HepG2 (cell line): ENCODE measurements around the gene ZC3H18. TPM values are rescaled to one million over a fixed set of nuclear protein-coding genes. Genes with fewer than 3 reads are reported as not detected.

Source experiments
- FLYWCH1 ChIP-seq: sonication (generic); formaldehyde crosslinking; IDR thresholded peaks from 2 replicates; pipeline ENCODE4 v1.8.1; 2023; ENCODE audit warnings: mild to moderate bottlenecking, missing genetic modification reagents
- FOXA3 ChIP-seq: IDR thresholded peaks from 2 replicates; pipeline ENCODE4 v1.6.1; 2016; ENCODE audit warnings: missing genetic modification reagents, missing compliant biosample characterization
- FOXO1 ChIP-seq: sonication (generic); formaldehyde crosslinking; IDR thresholded peaks from 2 replicates; pipeline ENCODE4 v1.4.0; 2020; ENCODE audit warnings: missing genetic modification reagents
- HHEX ChIP-seq: IDR thresholded peaks from 2 replicates; pipeline ENCODE4 v1.6.1; 2016; ENCODE audit warnings: control low read depth
- KAT8 ChIP-seq: IDR thresholded peaks from 2 replicates; pipeline ENCODE4 v1.6.1; 2016; ENCODE audit warnings: missing genetic modification reagents, missing compliant biosample characterization
- KLF15 ChIP-seq: sonication (generic); formaldehyde crosslinking; IDR thresholded peaks from 2 replicates; pipeline ENCODE4 v1.8.1; 2023; ENCODE audit warnings: borderline replicate concordance, mild to moderate bottlenecking, inconsistent platforms, missing genetic modification reagents, mixed read lengths
- MLLT10 ChIP-seq: sonication (generic); formaldehyde crosslinking; IDR thresholded peaks from 2 replicates; pipeline ENCODE4 v1.4.0; 2020; ENCODE audit warnings: missing genetic modification reagents
- MXD4 ChIP-seq: IDR thresholded peaks from 2 replicates; pipeline ENCODE4 v1.6.1; 2016; ENCODE audit warnings: mild to moderate bottlenecking, missing biosample characterization, missing genetic modification reagents
- NFATC3 ChIP-seq: sonication (generic); formaldehyde crosslinking; IDR thresholded peaks from 2 replicates; pipeline ENCODE4 v1.5.1; 2020; ENCODE audit warnings: mild to moderate bottlenecking, missing genetic modification reagents
- PAWR ChIP-seq: sonication (generic); formaldehyde crosslinking; IDR thresholded peaks from 2 replicates; pipeline ENCODE4 v1.4.0; 2020; ENCODE audit warnings: missing genetic modification reagents, mild to moderate bottlenecking, borderline replicate concordance
- SMYD3 ChIP-seq: sonication (generic); formaldehyde crosslinking; IDR thresholded peaks from 2 replicates; pipeline ENCODE4 v1.8.1; 2023; ENCODE audit warnings: mild to moderate bottlenecking, missing genetic modification reagents
- ZKSCAN8 ChIP-seq: IDR thresholded peaks from 2 replicates; pipeline ENCODE4 v1.6.1; 2016; ENCODE audit warnings: borderline replicate concordance, missing genetic modification reagents, missing compliant biosample characterization
- ZMAT3 ChIP-seq: sonication (generic); formaldehyde crosslinking; conservative IDR thresholded peaks from 2 replicates; pipeline ENCODE4 v1.7.0; 2021; ENCODE audit warnings: missing genetic modification reagents
- ZNF264 ChIP-seq: sonication (generic); formaldehyde crosslinking; IDR thresholded peaks from 2 replicates; pipeline ENCODE4 v1.4.0; 2020; ENCODE audit warnings: missing genetic modification reagents
- ZNF329 ChIP-seq: sonication (generic); formaldehyde crosslinking; IDR thresholded peaks from 2 replicates; pipeline ENCODE4 v1.9.0; 2021; ENCODE audit warnings: low read depth, mild to moderate bottlenecking, missing genetic modification reagents
- ZNF335 ChIP-seq: sonication (generic); formaldehyde crosslinking; IDR thresholded peaks from 2 replicates; pipeline ENCODE4 v1.4.0; 2020; ENCODE audit warnings: missing genetic modification reagents
- ZNF672 ChIP-seq: sonication (generic); formaldehyde crosslinking; IDR thresholded peaks from 2 replicates; pipeline ENCODE4 v1.8.1; 2022; ENCODE audit warnings: missing genetic modification reagents
- ZNF720 ChIP-seq: sonication (generic); formaldehyde crosslinking; IDR thresholded peaks from 2 replicates; pipeline ENCODE4 v1.4.0; 2020; ENCODE audit warnings: missing genetic modification reagents
- polyA plus RNA-seq, 8 experiments: library from polyadenylated mRNA; depleted of rRNA in 3 of 8; stranded (reverse) in 7 of 8; unstranded in 1 of 8; fragments of >200 nt; fragmentation: Illumina TruSeq in 4 of 8; extraction: Trizol in 4 of 8; gene quantifications; 2 replicates each; pipeline versions ENCODE4 v1.2.1 to v1.2.3, GENCODE V29; 2011 to 2016; ENCODE audit warnings: low read depth in 4 of 8, missing spikeins in 1 of 8, mixed read lengths in 1 of 8; ENCODE audit not compliant: insufficient read depth in 1 of 8
- total RNA-seq, 5 experiments: library from RNA; depleted of rRNA; stranded (reverse); fragments of >200 nt; fragmentation: Illumina TruSeq; extraction: Trizol; gene quantifications; 2 replicates each; pipeline ENCODE4 v1.2.3, GENCODE V29; 2016; ENCODE audit warnings: low read depth in 1 of 5
- TF ChIP-seq, protein P1 (sequence below), 2 experiments: fragments of 450-650 bp in 1 of 2; sonication (generic) in 1 of 2; formaldehyde crosslinking; IDR thresholded peaks; 2 replicates each; pipeline versions ENCODE4 v1.5.0 to v1.8.0; 2020 to 2022; ENCODE audit warnings: mild to moderate bottlenecking in 1 of 2, missing genetic modification reagents in 1 of 2
- TF ChIP-seq, protein P2 (sequence below), 2 experiments: IDR thresholded peaks; 2 replicates each; pipeline ENCODE4 v1.6.1; 2011 to 2012; ENCODE audit warnings: low read length in 2 of 2, borderline replicate concordance in 1 of 2, low read depth in 1 of 2, mild to moderate bottlenecking in 1 of 2, moderate library complexity in 1 of 2
- TF ChIP-seq, protein P3 (sequence below): sonication (generic); formaldehyde crosslinking; IDR thresholded peaks from 2 replicates; pipeline ENCODE4 v1.5.1; 2020; ENCODE audit warnings: mild to moderate bottlenecking, moderate library complexity, missing genetic modification reagents
- TF ChIP-seq, protein P4 (sequence below): sonication (generic); formaldehyde crosslinking; IDR thresholded peaks from 2 replicates; pipeline ENCODE4 v1.4.0; 2020; ENCODE audit warnings: missing genetic modification reagents

Gene ZC3H18
- total and polyA plus RNA-seq, 2 of the 13 experiments (the other 11 are each of a cell fraction or from before 2014, with no cell fraction given): 11.2 to 27.4 TPM

DNA sequence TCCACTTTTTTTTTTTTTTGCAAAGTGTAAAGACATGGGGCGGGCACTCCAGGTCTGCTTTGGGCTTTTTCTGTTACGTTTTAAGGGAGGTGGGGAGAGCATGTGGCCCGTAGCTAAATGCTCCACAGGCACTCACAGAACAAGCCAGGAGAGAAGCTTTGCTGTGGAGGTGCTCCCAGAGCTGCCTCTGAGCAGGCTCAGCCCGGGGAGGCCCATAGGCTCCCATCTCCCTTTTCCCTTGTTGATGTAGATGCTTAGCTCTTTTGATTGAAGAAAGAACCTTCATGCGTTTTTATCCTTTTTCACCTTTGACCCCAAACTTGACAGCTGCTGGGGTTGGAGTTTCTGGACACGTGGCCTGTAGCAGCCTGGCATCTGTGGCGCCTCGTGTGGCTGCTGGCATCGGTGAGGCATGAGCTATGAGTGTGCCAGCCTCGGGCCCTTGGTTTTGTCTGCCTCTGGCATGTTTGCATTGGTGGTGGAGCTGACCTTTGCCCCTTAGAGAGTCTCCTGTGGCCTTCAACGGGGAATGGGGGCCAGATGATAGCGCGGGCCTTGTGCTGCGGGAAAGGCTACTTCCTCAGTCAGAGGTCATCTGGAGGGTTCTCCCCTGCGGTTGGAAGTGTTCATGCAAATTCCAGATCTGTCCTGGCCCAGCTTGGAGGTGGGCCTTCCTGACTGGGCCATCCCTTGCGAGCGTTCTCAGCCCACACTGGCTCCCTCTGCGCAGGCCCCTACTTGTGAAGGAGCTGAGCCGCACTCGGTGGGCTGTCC lies 48.2 kb downstream of the ZC3H18 start (continued):
- TF ChIP-seq SMYD3 (CRISPR knock-in tag) (0 out of 2 replicates have a peak, but pooled peaks have one; percentile 52), ZNF335 (no peak; the same call in 1 of the 2 replicates), ZNF329 (CRISPR knock-in tag) (no peak), ZKSCAN8 (CRISPR knock-in tag) (0 out of 2 replicates have a peak, but pooled peaks have one; percentile 51), NFATC3 (no peak), FOXO1 (CRISPR knock-in tag) (peak; percentile 22; the same call in 1 of the 2 replicates), KLF15 (CRISPR knock-in tag) (no peak), ZNF720 (no peak), ZNF264 (CRISPR knock-in tag) (peak; percentile 75; the same call in 1 of the 2 replicates), FOXA3 (peak; percentile 77), HHEX (CRISPR knock-in tag) (peak; percentile 54; the same call in 1 of the 2 replicates), MLLT10 (no peak), ZNF672 (CRISPR knock-in tag) (no peak), PAWR (CRISPR knock-in tag) (no peak), ZMAT3 (CRISPR knock-in tag) (no peak), MXD4 (peak; percentile 91; the same call in 1 of the 2 replicates), KAT8 (CRISPR knock-in tag) (peak; percentile 37; the same call in 1 of the 2 replicates), FLYWCH1 (CRISPR knock-in tag) (no peak)
- TF ChIP-seq, protein P1, sequence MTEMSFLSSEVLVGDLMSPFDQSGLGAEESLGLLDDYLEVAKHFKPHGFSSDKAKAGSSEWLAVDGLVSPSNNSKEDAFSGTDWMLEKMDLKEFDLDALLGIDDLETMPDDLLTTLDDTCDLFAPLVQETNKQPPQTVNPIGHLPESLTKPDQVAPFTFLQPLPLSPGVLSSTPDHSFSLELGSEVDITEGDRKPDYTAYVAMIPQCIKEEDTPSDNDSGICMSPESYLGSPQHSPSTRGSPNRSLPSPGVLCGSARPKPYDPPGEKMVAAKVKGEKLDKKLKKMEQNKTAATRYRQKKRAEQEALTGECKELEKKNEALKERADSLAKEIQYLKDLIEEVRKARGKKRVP (CRISPR knock-in tag; IDR thresholded peaks at IDR 0.05): 0 out of 4 replicates have a peak, but pooled peaks of 1 of the 2 experiments have one; percentile 20
- TF ChIP-seq, protein P2, sequence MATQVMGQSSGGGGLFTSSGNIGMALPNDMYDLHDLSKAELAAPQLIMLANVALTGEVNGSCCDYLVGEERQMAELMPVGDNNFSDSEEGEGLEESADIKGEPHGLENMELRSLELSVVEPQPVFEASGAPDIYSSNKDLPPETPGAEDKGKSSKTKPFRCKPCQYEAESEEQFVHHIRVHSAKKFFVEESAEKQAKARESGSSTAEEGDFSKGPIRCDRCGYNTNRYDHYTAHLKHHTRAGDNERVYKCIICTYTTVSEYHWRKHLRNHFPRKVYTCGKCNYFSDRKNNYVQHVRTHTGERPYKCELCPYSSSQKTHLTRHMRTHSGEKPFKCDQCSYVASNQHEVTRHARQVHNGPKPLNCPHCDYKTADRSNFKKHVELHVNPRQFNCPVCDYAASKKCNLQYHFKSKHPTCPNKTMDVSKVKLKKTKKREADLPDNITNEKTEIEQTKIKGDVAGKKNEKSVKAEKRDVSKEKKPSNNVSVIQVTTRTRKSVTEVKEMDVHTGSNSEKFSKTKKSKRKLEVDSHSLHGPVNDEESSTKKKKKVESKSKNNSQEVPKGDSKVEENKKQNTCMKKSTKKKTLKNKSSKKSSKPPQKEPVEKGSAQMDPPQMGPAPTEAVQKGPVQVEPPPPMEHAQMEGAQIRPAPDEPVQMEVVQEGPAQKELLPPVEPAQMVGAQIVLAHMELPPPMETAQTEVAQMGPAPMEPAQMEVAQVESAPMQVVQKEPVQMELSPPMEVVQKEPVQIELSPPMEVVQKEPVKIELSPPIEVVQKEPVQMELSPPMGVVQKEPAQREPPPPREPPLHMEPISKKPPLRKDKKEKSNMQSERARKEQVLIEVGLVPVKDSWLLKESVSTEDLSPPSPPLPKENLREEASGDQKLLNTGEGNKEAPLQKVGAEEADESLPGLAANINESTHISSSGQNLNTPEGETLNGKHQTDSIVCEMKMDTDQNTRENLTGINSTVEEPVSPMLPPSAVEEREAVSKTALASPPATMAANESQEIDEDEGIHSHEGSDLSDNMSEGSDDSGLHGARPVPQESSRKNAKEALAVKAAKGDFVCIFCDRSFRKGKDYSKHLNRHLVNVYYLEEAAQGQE (IDR thresholded peaks at IDR 0.05; ENCODE audit: borderline replicate concordance in 1 of 2, low read depth in 1 of 2, low read length in 2 of 2): 0 out of 4 replicates have a peak, but pooled peaks of 1 of the 2 experiments have one; percentile 20
- TF ChIP-seq, protein P3, sequence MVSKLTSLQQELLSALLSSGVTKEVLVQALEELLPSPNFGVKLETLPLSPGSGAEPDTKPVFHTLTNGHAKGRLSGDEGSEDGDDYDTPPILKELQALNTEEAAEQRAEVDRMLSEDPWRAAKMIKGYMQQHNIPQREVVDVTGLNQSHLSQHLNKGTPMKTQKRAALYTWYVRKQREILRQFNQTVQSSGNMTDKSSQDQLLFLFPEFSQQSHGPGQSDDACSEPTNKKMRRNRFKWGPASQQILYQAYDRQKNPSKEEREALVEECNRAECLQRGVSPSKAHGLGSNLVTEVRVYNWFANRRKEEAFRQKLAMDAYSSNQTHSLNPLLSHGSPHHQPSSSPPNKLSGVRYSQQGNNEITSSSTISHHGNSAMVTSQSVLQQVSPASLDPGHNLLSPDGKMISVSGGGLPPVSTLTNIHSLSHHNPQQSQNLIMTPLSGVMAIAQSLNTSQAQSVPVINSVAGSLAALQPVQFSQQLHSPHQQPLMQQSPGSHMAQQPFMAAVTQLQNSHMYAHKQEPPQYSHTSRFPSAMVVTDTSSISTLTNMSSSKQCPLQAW (CRISPR knock-in tag): peak; percentile 76; the same call in 1 of the 2 replicates
- TF ChIP-seq, protein P4, sequence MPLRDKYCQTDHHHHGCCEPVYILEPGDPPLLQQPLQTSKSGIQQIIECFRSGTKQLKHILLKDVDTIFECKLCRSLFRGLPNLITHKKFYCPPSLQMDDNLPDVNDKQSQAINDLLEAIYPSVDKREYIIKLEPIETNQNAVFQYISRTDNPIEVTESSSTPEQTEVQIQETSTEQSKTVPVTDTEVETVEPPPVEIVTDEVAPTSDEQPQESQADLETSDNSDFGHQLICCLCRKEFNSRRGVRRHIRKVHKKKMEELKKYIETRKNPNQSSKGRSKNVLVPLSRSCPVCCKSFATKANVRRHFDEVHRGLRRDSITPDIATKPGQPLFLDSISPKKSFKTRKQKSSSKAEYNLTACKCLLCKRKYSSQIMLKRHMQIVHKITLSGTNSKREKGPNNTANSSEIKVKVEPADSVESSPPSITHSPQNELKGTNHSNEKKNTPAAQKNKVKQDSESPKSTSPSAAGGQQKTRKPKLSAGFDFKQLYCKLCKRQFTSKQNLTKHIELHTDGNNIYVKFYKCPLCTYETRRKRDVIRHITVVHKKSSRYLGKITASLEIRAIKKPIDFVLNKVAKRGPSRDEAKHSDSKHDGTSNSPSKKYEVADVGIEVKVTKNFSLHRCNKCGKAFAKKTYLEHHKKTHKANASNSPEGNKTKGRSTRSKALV: 0 out of 2 replicates have a peak, but pooled peaks have one; percentile 52
